Measurements from ENCODE around the gene PTPRU. TPM values are rescaled to one million over a fixed set of nuclear protein-coding genes. Genes with fewer than 3 reads are reported as not detected.

Gene PTPRU
- total RNA-seq, 1 donor from 2014 or later = 0.47 TPM

- no peak for DNase-seq
- H3K36me3 Mint-ChIP-seq (ENCODE audit: low read depth) = no peaks in the 10 kb centered on the region
- H3K4me1 Mint-ChIP-seq = peaks cover 2% of the 10 kb centered on the region
- intact Hi-C loops (cut with micrococcal nuclease) = no loop called here
- no peak overlapping the region for H3K27ac Mint-ChIP-seq
- H3K9me3 Mint-ChIP-seq = no peaks in the 10 kb centered on the region
- H3K27me3 Mint-ChIP-seq = peaks cover 8% of the 10 kb centered on the region
- no peak overlapping the region for H3K4me3 Mint-ChIP-seq
These were observed 119.1 kb downstream of the PTPRU start for GRCh38 chr1:29355375-29355774.

- H3K27ac Mint-ChIP-seq = no peak overlapping the region
- peaks cover 2% of the 10 kb centered on the region for H3K4me1 Mint-ChIP-seq
- H3K36me3 Mint-ChIP-seq (ENCODE audit: low read depth) = no peaks in the 10 kb centered on the region
- no peak for DNase-seq
- intact Hi-C loops (cut with micrococcal nuclease) = no loop called here
- peaks cover 12% of the 10 kb centered on the region for H3K27me3 Mint-ChIP-seq
- no peaks in the 10 kb centered on the region for H3K9me3 Mint-ChIP-seq
- no peak overlapping the region for H3K4me3 Mint-ChIP-seq
These were observed 120.3 kb downstream of the PTPRU start for GRCh38 chr1:29356663-29357062.

GRCh38 chr1:29357452-29357851 lies 121.1 kb downstream of the PTPRU start:
- Mint-ChIP-seq H3K36me3 (ENCODE audit: low read depth) (no peaks in the 10 kb centered on the region), H3K9me3 (no peaks in the 10 kb centered on the region), H3K27ac (no peak overlapping the region), H3K4me3 (no peak overlapping the region), H3K4me1 (peaks cover 2% of the 10 kb centered on the region), H3K27me3 (peaks cover 12% of the 10 kb centered on the region)
- no peak for DNase-seq
- intact Hi-C loops (cut with micrococcal nuclease) = no loop called here

- intact Hi-C loops (cut with micrococcal nuclease) = no loop called here
- H3K9me3 Mint-ChIP-seq = no peaks in the 10 kb centered on the region
- H3K27ac Mint-ChIP-seq = no peak overlapping the region
- no peak for DNase-seq
- peaks cover 2% of the 10 kb centered on the region for H3K4me1 Mint-ChIP-seq
- H3K36me3 Mint-ChIP-seq (ENCODE audit: low read depth) = no peaks in the 10 kb centered on the region
- H3K27me3 Mint-ChIP-seq = peaks cover 12% of the 10 kb centered on the region
- H3K4me3 Mint-ChIP-seq = no peak overlapping the region
These were observed 121.9 kb downstream of the PTPRU start for GRCh38 chr1:29358183-29358582.

GRCh38 chr1:29360768-29361167 lies 124.4 kb downstream of the PTPRU start:
- Mint-ChIP-seq H3K4me1 (no peaks in the 10 kb centered on the region), H3K27ac (no peak overlapping the region), H3K36me3 (ENCODE audit: low read depth) (no peaks in the 10 kb centered on the region), H3K27me3 (peaks cover 12% of the 10 kb centered on the region), H3K4me3 (no peak overlapping the region), H3K9me3 (no peaks in the 10 kb centered on the region)
- intact Hi-C loops (cut with micrococcal nuclease) = no loop called here
- no peak for DNase-seq

GRCh38 chr1:29361686-29362085 lies 125.4 kb downstream of the PTPRU start:
- Mint-ChIP-seq H3K4me3 (no peak overlapping the region), H3K27me3 (peaks cover 12% of the 10 kb centered on the region), H3K36me3 (ENCODE audit: low read depth) (no peaks in the 10 kb centered on the region), H3K27ac (no peak overlapping the region), H3K4me1 (no peaks in the 10 kb centered on the region), H3K9me3 (no peaks in the 10 kb centered on the region)
- intact Hi-C loops (cut with micrococcal nuclease) = no loop called here
- no peak for DNase-seq

- Mint-ChIP-seq H3K4me3 (no peak overlapping the region), H3K4me1 (no peaks in the 10 kb centered on the region), H3K9me3 (no peaks in the 10 kb centered on the region), H3K36me3 (ENCODE audit: low read depth) (no peaks in the 10 kb centered on the region), H3K27me3 (peaks cover 12% of the 10 kb centered on the region), H3K27ac (no peak overlapping the region)
- DNase-seq = no peak
- intact Hi-C loops (cut with micrococcal nuclease) = no loop called here
These were observed 125.8 kb downstream of the PTPRU start for GRCh38 chr1:29362116-29362515.

GRCh38 chr1:29362764-29363163 lies 126.4 kb downstream of the PTPRU start:
- Mint-ChIP-seq H3K27me3 (peaks cover 12% of the 10 kb centered on the region), H3K36me3 (ENCODE audit: low read depth) (no peaks in the 10 kb centered on the region), H3K27ac (no peak overlapping the region), H3K4me3 (no peak overlapping the region), H3K4me1 (no peaks in the 10 kb centered on the region), H3K9me3 (no peaks in the 10 kb centered on the region)
- no peak for DNase-seq
- intact Hi-C loops (cut with micrococcal nuclease) = no loop called here

GRCh38 chr1:29363536-29363935 lies 127.2 kb downstream of the PTPRU start:
- no peaks in the 10 kb centered on the region for H3K9me3 Mint-ChIP-seq
- H3K27ac Mint-ChIP-seq = no peak overlapping the region
- H3K4me1 Mint-ChIP-seq = no peaks in the 10 kb centered on the region
- H3K27me3 Mint-ChIP-seq = peaks cover 10% of the 10 kb centered on the region
- no peak for DNase-seq
- no peaks in the 10 kb centered on the region for H3K36me3 Mint-ChIP-seq (ENCODE audit: low read depth)
- intact Hi-C loops (cut with micrococcal nuclease) = no loop called here
- H3K4me3 Mint-ChIP-seq = no peak overlapping the region

GRCh38 chr1:29364101-29364678 lies 127.9 kb downstream of the PTPRU start:
- H3K27ac Mint-ChIP-seq = no peak overlapping the region
- H3K4me1 Mint-ChIP-seq = no peaks in the 10 kb centered on the region
- no peaks in the 10 kb centered on the region for H3K9me3 Mint-ChIP-seq
- DNase-seq = no peak
- intact Hi-C loops (cut with micrococcal nuclease) = no loop called here
- H3K36me3 Mint-ChIP-seq (ENCODE audit: low read depth) = no peaks in the 10 kb centered on the region
- H3K4me3 Mint-ChIP-seq = no peak overlapping the region
- peaks cover 7% of the 10 kb centered on the region for H3K27me3 Mint-ChIP-seq

GRCh38 chr1:29365906-29366670 lies 129.8 kb downstream of the PTPRU start:
- H3K27me3 Mint-ChIP-seq = peaks cover 4% of the 10 kb centered on the region
- no peak overlapping the region for H3K27ac Mint-ChIP-seq
- H3K36me3 Mint-ChIP-seq (ENCODE audit: low read depth) = no peaks in the 10 kb centered on the region
- no peak overlapping the region for H3K4me3 Mint-ChIP-seq
- intact Hi-C loops (cut with micrococcal nuclease) = no loop called here
- no peaks in the 10 kb centered on the region for H3K9me3 Mint-ChIP-seq
- no peaks in the 10 kb centered on the region for H3K4me1 Mint-ChIP-seq
- no peak for DNase-seq

- DNase-seq = no peak
- Mint-ChIP-seq H3K36me3 (ENCODE audit: low read depth) (no peaks in the 10 kb centered on the region), H3K27me3 (peaks cover 7% of the 10 kb centered on the region), H3K27ac (no peak overlapping the region), H3K4me3 (no peak overlapping the region), H3K9me3 (no peaks in the 10 kb centered on the region), H3K4me1 (no peaks in the 10 kb centered on the region)
- intact Hi-C loops (cut with micrococcal nuclease) = no loop called here
These were observed 132.9 kb downstream of the PTPRU start for GRCh38 chr1:29368936-29369932.

- no peak overlapping the region for H3K27ac Mint-ChIP-seq
- intact Hi-C loops (cut with micrococcal nuclease) = no loop called here
- H3K27me3 Mint-ChIP-seq = peaks cover 13% of the 10 kb centered on the region
- DNase-seq = no peak
- H3K36me3 Mint-ChIP-seq (ENCODE audit: low read depth) = no peaks in the 10 kb centered on the region
- H3K9me3 Mint-ChIP-seq = no peaks in the 10 kb centered on the region
- H3K4me3 Mint-ChIP-seq = no peak overlapping the region
- no peaks in the 10 kb centered on the region for H3K4me1 Mint-ChIP-seq
These were observed 133.7 kb downstream of the PTPRU start for GRCh38 chr1:29370067-29370466.

- H3K27ac Mint-ChIP-seq = no peak overlapping the region
- peaks cover 17% of the 10 kb centered on the region for H3K27me3 Mint-ChIP-seq
- H3K4me3 Mint-ChIP-seq = no peak overlapping the region
- no peaks in the 10 kb centered on the region for H3K9me3 Mint-ChIP-seq
- DNase-seq = no peak
- H3K36me3 Mint-ChIP-seq (ENCODE audit: low read depth) = no peaks in the 10 kb centered on the region
- intact Hi-C loops (cut with micrococcal nuclease) = no loop called here
- no peaks in the 10 kb centered on the region for H3K4me1 Mint-ChIP-seq
These were observed 135.0 kb downstream of the PTPRU start for GRCh38 chr1:29371332-29371731.

All from activated CD4-positive, alpha-beta T cell treated with anti-CD3 and anti-CD28 coated beads, Interleukin-2, amount 10 ng/mL, durations not matched to agents 24 days and 14 days (primary cell).